HG03097 (cell line): Measurements from ENCODE around the gene HACD1.
A peak's percentile ranks its signal among the peaks of the same experiment; 100 is the strongest.
"Not testable (repeated sequence)": the region's sequence is repeated elsewhere in the genome, so short reads cannot be mapped to it uniquely, and the experiment has no call there.

Experiments used
- ATAC-seq: cut with Tn5 transposase; IDR thresholded peaks from one replicate; pipeline ENCODE4 v1.9.1; 2021; ENCODE audit not compliant: unreplicated experiment, low FRiP score

HACD1 gene

DNA sequence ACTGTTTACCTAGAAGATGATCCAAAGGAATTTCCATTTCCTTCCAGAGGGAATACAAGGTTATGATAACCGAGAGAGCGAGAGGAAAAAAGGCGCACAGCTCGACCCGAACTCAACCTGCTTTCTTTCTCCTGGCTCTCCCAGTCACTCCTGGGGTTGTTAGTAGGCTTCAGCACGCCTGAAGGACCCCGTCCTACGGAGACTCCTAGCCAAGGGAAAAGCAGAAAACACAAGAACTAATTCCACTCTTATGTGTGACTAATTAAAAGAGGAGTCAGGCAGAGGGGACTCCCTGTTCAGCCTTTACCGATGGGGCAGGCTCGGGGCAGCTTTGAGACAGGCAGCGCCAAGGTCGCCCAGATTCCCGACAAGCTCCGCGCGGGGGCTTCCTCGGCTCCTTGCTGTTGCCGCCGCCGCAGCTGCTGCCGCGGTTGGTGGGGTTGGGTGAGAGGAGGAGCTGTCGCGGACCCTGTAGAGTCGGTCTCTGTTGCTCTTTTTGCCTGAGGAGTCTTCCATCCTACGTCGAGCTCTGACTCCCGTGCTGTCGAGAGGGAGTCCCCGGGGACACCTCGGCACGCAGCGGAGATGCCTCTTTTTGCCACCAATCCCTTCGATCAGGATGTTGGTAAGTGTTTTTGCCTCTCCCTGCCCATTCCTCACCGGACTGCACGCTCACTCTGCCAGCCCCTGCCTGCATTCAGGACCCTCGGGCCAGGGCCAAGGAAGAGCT is 26.7 kb upstream of the HACD1 start, which contains the start of gene STAM:
TSS of gene STAM (plus strand) at position 397 of the 730 bp plus-strand sequence. CDS start at position 586, 189 bp downstream.
- ATAC-seq = peak; percentile 81

- ATAC-seq = peak; percentile 11
These were observed 26.2 kb upstream of the HACD1 start for GRCh38 chr10:17643339-17643754.

DNA sequence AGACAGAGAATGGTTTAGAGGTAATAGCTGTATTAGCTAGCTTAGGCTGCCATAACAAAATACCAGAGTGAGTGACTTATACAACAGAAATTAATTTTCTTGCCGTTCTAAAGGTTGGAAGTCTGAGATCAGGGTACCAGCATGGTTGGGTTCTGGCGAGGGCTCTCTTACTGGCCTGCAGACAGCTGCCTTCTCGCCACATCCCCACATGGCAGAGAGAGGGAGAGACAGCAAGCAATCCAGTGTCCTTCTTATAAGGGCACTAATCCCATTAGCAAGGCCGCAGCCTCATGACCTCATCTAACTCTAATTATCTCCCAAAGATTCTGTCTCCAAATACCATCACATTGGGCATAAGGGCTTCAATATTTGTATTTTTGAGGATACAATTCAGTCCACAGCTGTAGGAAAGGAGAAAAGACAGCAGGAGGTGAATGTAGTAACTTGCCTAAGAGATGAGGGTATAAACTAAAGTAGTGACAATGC is 23.2 kb upstream of the HACD1 start:
- no peak for ATAC-seq

DNA sequence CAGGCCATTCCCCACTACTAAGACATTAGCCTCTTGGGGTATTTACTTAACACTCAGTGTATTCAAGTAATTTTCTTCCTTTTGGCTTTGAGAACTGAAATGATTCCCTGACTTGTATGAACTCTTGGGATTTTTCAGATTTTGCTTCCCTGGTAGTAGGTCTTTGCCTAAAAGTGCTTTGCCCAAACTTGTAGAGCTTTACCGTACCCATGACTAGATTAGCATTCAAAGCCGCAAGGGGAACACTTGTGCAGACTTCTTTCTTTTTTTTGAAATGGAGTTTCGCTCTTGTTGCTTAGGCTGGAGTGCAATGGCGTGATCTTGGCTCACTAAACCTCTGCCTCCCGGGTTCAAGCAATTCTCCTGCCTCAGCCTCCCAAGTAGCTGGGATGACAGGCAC is 20.7 kb upstream of the HACD1 start:
- ATAC-seq = no peak

GRCh38 chr10:17633353-17633752 is 16.2 kb upstream of the HACD1 start:
- no peak for ATAC-seq

GRCh38 chr10:17632590-17632989 is 15.4 kb upstream of the HACD1 start:
- not testable (repeated sequence) for ATAC-seq

DNA sequence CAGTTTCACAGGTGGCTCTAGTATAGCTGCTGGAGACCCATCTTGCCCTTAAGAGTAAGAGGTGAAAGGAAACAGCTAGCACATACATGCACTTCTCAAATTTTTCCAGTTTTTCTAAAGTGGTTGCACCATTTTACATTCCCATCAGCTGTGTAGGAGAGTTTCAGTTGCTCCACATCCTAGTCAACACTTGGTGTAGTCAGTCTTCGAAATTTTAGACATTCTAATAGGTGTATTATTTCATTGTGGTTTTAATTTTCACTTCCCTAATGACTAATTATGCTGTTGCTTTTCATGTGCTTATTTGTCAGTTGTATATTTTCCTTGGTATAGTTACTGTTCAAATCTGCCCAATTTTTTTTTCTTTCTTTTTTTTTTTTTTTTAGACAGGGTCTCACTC is 9.5 kb upstream of the HACD1 start:
- ATAC-seq = no peak

DNA sequence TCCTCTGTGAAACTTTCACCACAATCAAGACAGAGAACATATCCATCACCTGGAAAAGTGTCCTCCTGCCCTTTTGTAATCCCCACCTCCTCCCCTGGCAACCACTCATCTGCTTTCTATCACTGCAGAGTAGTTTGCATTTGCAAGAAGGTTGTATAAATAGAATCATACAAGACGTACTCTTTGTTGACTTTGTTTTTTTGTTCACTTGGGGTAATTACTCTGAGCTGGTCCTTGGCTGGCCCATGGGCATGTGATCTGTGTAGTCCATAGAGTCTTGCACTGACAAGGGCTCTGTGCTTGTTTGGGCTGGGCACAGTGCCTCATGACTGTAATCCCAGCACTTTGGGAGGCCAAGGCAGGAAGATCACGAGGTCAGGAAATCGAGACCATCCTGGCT is 7.8 kb upstream of the HACD1 start:
- no peak for ATAC-seq

GRCh38 chr10:17622061-17622460 is 4.9 kb upstream of the HACD1 start:
- no peak for ATAC-seq

GRCh38 chr10:17616403-17617030 is 657 bp downstream of the HACD1 start:
- peak; percentile 46 for ATAC-seq

GRCh38 chr10:17609523-17610079 is 7.6 kb downstream of the HACD1 start:
- ATAC-seq = no peak

DNA sequence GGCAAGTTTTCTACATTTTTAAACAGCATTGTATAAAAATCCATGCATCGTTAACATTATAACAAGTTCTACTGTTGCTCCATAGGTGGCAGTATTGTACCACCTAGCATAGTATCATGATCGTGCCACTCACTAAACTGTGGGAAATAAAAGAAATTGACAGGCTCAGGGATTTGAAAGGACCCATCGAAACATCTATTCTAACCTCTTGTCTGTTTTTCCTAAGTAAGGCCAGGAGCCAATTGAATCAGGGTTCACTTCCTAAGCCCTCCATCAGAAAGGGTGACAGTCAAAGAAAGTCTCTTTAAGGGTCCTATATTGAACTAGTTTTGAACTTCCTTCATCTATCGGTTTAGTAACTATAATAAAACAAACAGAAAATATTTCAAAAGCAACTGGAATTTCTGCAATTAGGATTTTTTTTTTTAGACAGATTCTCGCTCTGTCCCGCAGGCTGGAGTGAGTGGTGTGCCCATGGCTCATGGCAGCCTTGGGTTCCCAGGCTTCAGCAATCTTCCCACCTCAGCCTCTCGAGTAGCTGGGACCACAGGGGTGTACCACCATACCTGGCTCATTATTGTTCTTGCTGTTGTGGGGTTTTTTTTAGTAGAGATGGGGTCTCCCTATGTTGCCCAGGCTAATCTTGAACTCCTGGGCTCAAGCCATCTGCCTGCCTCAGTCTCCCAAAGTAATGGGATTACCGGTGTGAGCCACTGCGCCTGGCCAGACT is 9.4 kb downstream of the HACD1 start:
- ATAC-seq = peak; percentile 82

DNA sequence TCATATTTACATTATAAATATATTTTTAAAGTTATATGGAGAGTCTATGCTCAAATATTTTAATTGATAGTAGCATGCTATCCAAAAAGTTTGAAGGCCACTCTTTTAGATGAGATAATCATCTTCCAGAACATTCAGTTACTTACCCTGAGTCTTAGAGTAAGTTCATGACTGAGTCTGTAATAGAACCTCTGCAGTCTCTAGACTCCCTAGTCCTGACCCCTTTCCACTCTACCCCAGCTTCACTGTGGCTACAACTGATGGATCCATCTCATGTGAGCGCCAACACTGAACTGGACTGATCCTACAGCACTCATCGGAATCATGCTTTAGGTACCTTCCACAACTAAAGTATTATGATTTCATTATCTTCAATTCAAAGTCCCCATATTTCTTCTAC is 10.1 kb downstream of the HACD1 start:
- ATAC-seq = no peak

DNA sequence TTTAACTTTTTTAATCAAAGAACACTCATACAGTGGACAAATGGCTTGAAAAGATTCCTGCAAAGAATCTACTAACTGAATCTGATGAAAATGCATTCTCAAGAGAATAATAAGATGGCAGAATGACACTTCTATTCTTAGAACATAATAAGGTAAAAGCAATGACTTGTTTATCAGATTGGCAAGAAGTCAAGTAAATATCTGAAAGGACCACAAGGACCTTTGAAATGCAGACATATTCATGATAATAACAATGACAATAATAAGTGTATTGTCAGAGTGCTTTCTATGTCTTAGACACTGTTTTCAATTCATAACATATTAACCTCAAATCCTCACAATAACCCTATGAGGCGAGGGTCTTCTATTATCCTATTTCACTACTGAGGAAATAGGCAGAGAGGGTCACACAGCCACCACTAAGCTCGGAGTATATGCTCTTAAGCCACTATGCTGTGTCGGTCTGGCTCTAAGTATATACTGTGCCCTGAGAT is 10.6 kb downstream of the HACD1 start:
- no peak for ATAC-seq

- ATAC-seq = no peak
These were observed 11.2 kb downstream of the HACD1 start for GRCh38 chr10:17605936-17606335.

DNA sequence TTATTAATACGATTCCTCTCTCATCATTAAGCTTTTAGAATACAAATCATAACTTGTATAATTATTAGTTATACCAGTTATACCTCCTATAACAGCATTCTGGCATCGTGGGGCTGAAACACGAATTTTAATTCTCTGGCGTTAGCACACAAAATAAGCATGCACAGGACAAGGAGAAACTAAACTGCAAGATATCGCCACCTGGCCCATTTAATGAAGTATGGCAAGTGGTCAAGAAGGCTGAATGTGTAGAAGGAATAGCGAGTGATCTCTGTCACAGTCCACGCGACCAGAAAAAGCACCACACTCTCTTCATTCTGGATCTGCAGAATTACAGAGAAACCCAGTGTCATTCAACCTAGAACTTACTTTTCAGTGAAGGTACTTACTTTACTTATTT is 18.1 kb downstream of the HACD1 start:
- no peak for ATAC-seq

GRCh38 chr10:17597386-17597785 is 19.8 kb downstream of the HACD1 start:
- no peak for ATAC-seq

GRCh38 chr10:17590969-17591645 is 26.1 kb downstream of the HACD1 start:
- ATAC-seq = no peak

DNA sequence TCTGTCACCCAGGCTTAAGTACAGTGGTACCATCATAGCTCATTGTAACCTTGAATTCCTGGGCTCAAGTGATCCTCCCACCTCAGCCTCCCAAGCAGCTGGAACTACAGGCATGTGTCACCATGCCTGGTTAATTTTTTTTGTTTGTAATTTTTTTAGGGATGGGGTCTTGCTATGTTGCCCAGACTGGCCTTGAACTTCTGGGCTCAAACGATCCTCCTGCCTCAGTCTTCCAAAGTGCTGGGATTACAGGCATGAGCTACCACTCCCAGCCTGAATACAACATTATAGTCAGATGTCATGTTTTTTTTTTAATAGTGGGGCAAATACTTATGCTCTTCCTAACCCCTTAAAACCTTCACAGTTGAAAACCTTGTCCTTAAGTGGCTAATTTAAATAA is 27.9 kb downstream of the HACD1 start:
- not testable (repeated sequence) for ATAC-seq

DNA sequence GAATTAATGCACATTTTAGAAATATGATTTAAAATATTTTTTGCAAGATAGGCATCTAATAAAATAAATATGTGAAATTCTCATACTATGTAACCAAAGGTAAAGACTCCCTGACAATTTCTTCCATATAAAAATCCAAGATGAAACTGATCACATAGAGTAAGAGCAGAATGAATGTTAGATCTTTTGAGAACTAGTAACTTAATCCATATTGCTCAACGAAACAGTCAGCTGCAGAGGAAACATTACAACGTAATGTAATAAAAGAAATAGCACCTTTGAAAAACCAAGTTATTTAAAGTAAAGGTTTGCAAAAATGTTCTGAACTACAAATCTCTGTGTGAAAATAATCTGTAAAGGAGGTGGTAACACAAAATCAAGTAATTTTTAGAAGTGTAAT is 28.8 kb downstream of the HACD1 start:
- no peak for ATAC-seq
